HepG2 (cell line): ENCODE results near the gene SLC6A7. TPM values are rescaled to one million over a fixed set of nuclear protein-coding genes. Genes with fewer than 3 reads are reported as not detected.

ENCODE experiments used
- ATAC-seq: fragments of 200-7000 bp; cut with Tn5 transposase; 3 replicates; pipeline ENCODE4 v1.9.1; 2020; ENCODE audit warnings: mild to moderate bottlenecking, moderate library complexity
- BruUV-seq: library from RNA; stranded (reverse); fragments of 400-500 nt; replicated peaks from 2 replicates; lab custom pipeline; 2021; lab: Mats Ljungman, UMichigan
- CTCF ChIA-PET: fragments of 300-600 bp; formaldehyde crosslinking; extraction: SDS; loops from one replicate; lab custom pipeline; 2021; ENCODE audit warnings: low total read pairs, inconsistent platforms, low intra/inter-chr PET ratio; lab: Yijun Ruan, JAX
- POLR2A ChIA-PET: fragments of 350-600 bp; sonication (Branson Sonifier 250); formaldehyde crosslinking; loops from one replicate; lab custom pipeline; 2020; ENCODE audit warnings: antibody characterized with exemption, inconsistent platforms; lab: Yijun Ruan, JAX
- DNase-seq: peaks from one replicate; pipeline ENCODE4 v3.0.0-alpha.2; 2015; ENCODE audit warnings: low spot score
- FAIRE-seq: peaks from 3 replicates; lab custom pipeline; 2011; peaks lifted over from hg19 to GRCh38; lab: Jason Lieb, UNC
- H2AFZ ChIP-seq: one replicate; pipeline ENCODE4 v1.6.1; 2011; ENCODE audit warnings: low read length, inconsistent platforms
- H3K27ac ChIP-seq: fragments of 300-600 bp; 3 replicates; pipeline ENCODE4 v1.8.0; 2011; ENCODE audit warnings: mixed run types, mild to moderate bottlenecking, mixed read lengths, low read length, inconsistent platforms; ENCODE audit not compliant: insufficient read depth; ENCODE audit errors: extremely low read length
- H3K27me3 ChIP-seq, 2 experiments: fragments of 200-600 bp in 1 of 2; 2 replicates in 1 of 2; 3 replicates in 1 of 2; pipeline versions ENCODE4 v1.6.0 to v1.8.0; 2011; ENCODE audit warnings: low read length in 2 of 2, mild to moderate bottlenecking in 2 of 2, moderate library complexity in 2 of 2, inconsistent platforms in 1 of 2; ENCODE audit not compliant: insufficient read depth in 2 of 2, control insufficient read depth in 1 of 2
- H3K36me3 ChIP-seq, 2 experiments: fragments of 200-600 bp in 1 of 2; replicated peaks in 1 of 2; 2 replicates in 1 of 2; 3 replicates in 1 of 2; pipeline versions ENCODE4 v1.5.1 to v1.8.0; 2011; ENCODE audit warnings: low read length in 2 of 2, inconsistent platforms in 1 of 2; ENCODE audit not compliant: insufficient read depth in 2 of 2, control insufficient read depth in 1 of 2
- H3K4me1 ChIP-seq: 2 replicates; pipeline ENCODE4 v1.5.1; 2012; ENCODE audit warnings: low read length, inconsistent platforms; ENCODE audit not compliant: insufficient read depth
- H3K4me2 ChIP-seq: 2 replicates; pipeline ENCODE4 v1.6.0; 2011; ENCODE audit warnings: low read depth, low read length, inconsistent platforms
- H3K4me3 ChIP-seq, 3 experiments: fragments of 200-600 bp in 1 of 3; sonication (generic), shearing (Covaris generic) in 1 of 3; replicated peaks in 1 of 3; 2 replicates each; pipeline ENCODE4 v1.5.1; 2011 to 2016; ENCODE audit warnings: low read length in 3 of 3, inconsistent platforms in 2 of 3, low read depth in 2 of 3, mild to moderate bottlenecking in 2 of 3, control low read depth in 1 of 3, mixed read lengths in 1 of 3; ENCODE audit not compliant: insufficient read depth in 1 of 3
- H3K79me2 ChIP-seq: one replicate; pipeline ENCODE4 v1.6.1; 2011; ENCODE audit warnings: low read length, inconsistent platforms; ENCODE audit not compliant: insufficient read depth
- H3K9ac ChIP-seq: 2 replicates; pipeline ENCODE4 v1.6.0; 2011; ENCODE audit warnings: mild to moderate bottlenecking, low read depth, low read length, inconsistent platforms; ENCODE audit not compliant: insufficient read depth
- H3K9me3 ChIP-seq: 2 replicates; pipeline ENCODE4 v1.5.1; 2012; ENCODE audit warnings: mild to moderate bottlenecking, low read length
- H4K20me1 ChIP-seq: 2 replicates; pipeline ENCODE4 v1.6.0; 2011; ENCODE audit warnings: inconsistent platforms, mild to moderate bottlenecking, low read length, moderate library complexity; ENCODE audit not compliant: insufficient read depth
- ARID2 ChIP-seq: sonication (generic); formaldehyde crosslinking; IDR thresholded peaks from 2 replicates; pipeline ENCODE4 v1.8.1; 2022; ENCODE audit warnings: mild to moderate bottlenecking, missing genetic modification reagents, borderline replicate concordance
- CHCHD3 ChIP-seq: sonication (generic); formaldehyde crosslinking; IDR thresholded peaks from 2 replicates; pipeline ENCODE4 v1.8.0; 2022; ENCODE audit warnings: mild to moderate bottlenecking, missing genetic modification reagents, moderate library complexity
- HES4 ChIP-seq: sonication (generic); formaldehyde crosslinking; IDR thresholded peaks from 2 replicates; pipeline ENCODE4 v1.9.0; 2021; ENCODE audit warnings: mild to moderate bottlenecking, missing genetic modification reagents, borderline replicate concordance
- HNRNPH1 ChIP-seq: fragments of 200-400 bp; formaldehyde crosslinking; optimal IDR thresholded peaks from 2 replicates; pipeline ENCODE3; 2017; ENCODE audit warnings: mild to moderate bottlenecking, low read depth, low read length
- LBX2 ChIP-seq: sonication (generic); formaldehyde crosslinking; IDR thresholded peaks from 2 replicates; pipeline ENCODE4 v1.5.0; 2020; ENCODE audit warnings: missing genetic modification reagents, mild to moderate bottlenecking, borderline replicate concordance
- MEIS1 ChIP-seq: sonication (generic); formaldehyde crosslinking; IDR thresholded peaks from 2 replicates; pipeline ENCODE4 v1.9.0; 2021; ENCODE audit warnings: mild to moderate bottlenecking, missing genetic modification reagents, moderate library complexity, borderline replicate concordance
- PATZ1 ChIP-seq: sonication (generic); formaldehyde crosslinking; IDR thresholded peaks from 2 replicates; pipeline ENCODE4 v1.4.0; 2020; ENCODE audit warnings: missing genetic modification reagents
- SIX1 ChIP-seq: sonication (generic); formaldehyde crosslinking; IDR thresholded peaks from 2 replicates; pipeline ENCODE4 v1.4.0; 2020; ENCODE audit warnings: missing genetic modification reagents, borderline replicate concordance
- SP140L ChIP-seq: sonication (generic); formaldehyde crosslinking; IDR thresholded peaks from 2 replicates; pipeline ENCODE4 v1.4.0; 2020; ENCODE audit warnings: missing genetic modification reagents, borderline replicate concordance
- SPEN ChIP-seq: sonication (generic); formaldehyde crosslinking; IDR thresholded peaks from 2 replicates; pipeline ENCODE4 v1.5.1; 2020; ENCODE audit warnings: low read depth, mild to moderate bottlenecking, missing genetic modification reagents
- SRF ChIP-seq: IDR thresholded peaks from 2 replicates; pipeline ENCODE4 v1.6.1; 2011; ENCODE audit warnings: mild to moderate bottlenecking, low read depth, low read length, moderate library complexity
- ZNF512 ChIP-seq: sonication (generic); formaldehyde crosslinking; IDR thresholded peaks from 2 replicates; pipeline ENCODE4 v1.4.0; 2020; ENCODE audit warnings: mild to moderate bottlenecking, missing genetic modification reagents
- ZNF761 ChIP-seq: sonication (generic); formaldehyde crosslinking; conservative IDR thresholded peaks from 2 replicates; pipeline ENCODE4 v1.4.0; 2020; ENCODE audit warnings: mild to moderate bottlenecking, missing genetic modification reagents
- WGBS: methylation state at CpG from one replicate; pipeline ENCODE4 v1.1.6; 2017; ENCODE audit warnings: low lambda C conversion rate; 5-methylcytosine and 5-hydroxymethylcytosine counted together
- in situ Hi-C: cut with HindIII; loops from 2 replicates; pipeline ENCODE4 v1.10.0; 2017; ENCODE audit warnings: low pct_unique_long_range_greater_than_20kb; ENCODE audit not compliant: extremely low pct_ligation_motif_present
- intact Hi-C: fragments of 100-400 bp; cut with micrococcal nuclease; formaldehyde crosslinking; loops from one replicate; pipeline ENCODE4 v1.10.0; 2022; ENCODE audit not compliant: unreplicated experiment
- polyA plus RNA-seq, 8 experiments: library from polyadenylated mRNA; depleted of rRNA in 3 of 8; stranded (reverse) in 7 of 8; unstranded in 1 of 8; fragments of >200 nt; fragmentation: Illumina TruSeq in 4 of 8; extraction: Trizol in 4 of 8; gene quantifications; 2 replicates each; pipeline versions ENCODE4 v1.2.1 to v1.2.3, GENCODE V29; 2011 to 2016; ENCODE audit warnings: low read depth in 4 of 8, missing spikeins in 1 of 8, mixed read lengths in 1 of 8; ENCODE audit not compliant: insufficient read depth in 1 of 8
- total RNA-seq, 5 experiments: library from RNA; depleted of rRNA; stranded (reverse); fragments of >200 nt; fragmentation: Illumina TruSeq; extraction: Trizol; gene quantifications; 2 replicates each; pipeline ENCODE4 v1.2.3, GENCODE V29; 2016; ENCODE audit warnings: low read depth in 1 of 5

The SLC6A7 gene
- total and polyA plus RNA-seq, 2 of the 13 experiments (the other 11 are each of a cell fraction or from before 2014, with no cell fraction given) = not detected

GRCh38 chr5:150144879-150145278 is 45.0 kb upstream of the SLC6A7 start:
- H3K9ac ChIP-seq = no peak overlapping the region
- H2AFZ ChIP-seq = no peak overlapping the region
- H3K36me3 ChIP-seq = no peaks in the 10 kb centered on the region
- no peak overlapping the region for H3K27ac ChIP-seq
- H3K27me3 ChIP-seq = no peaks in the 10 kb centered on the region
- peaks cover 79% of the 10 kb centered on the region for H3K4me1 ChIP-seq
- FAIRE-seq = no peak
- no peak overlapping the region for H3K4me3 ChIP-seq
- no peak for DNase-seq
- intact Hi-C loops = loop anchor here (10.0 kb wide), 1 partner anchor 280 kb away; no protein-coding TSS in a partner anchor
- 63% methylated on average over 4 of the region's 4 CpGs for WGBS
- ChIA-PET CTCF (no interaction called here), POLR2A (interaction anchor here (1.2 kb wide), 1 partner anchor 8 kb away, joined by 3 read pairs; no protein-coding TSS in a partner anchor)
- TF ChIP-seq ZNF761 (no peak), SRF (no peak), SIX1 (CRISPR knock-in tag) (no peak), ARID2 (no peak), ZNF512 (no peak), HNRNPH1 (no peak), HES4 (CRISPR knock-in tag) (no peak), MEIS1 (no peak), SP140L (no peak), SPEN (CRISPR knock-in tag) (no peak), PATZ1 (CRISPR knock-in tag) (no peak), LBX2 (CRISPR knock-in tag) (no peak), CHCHD3 (CRISPR knock-in tag) (no peak)
- no peak for ATAC-seq
- in situ Hi-C loops = no loop called here
- no peaks in the 10 kb centered on the region for H3K9me3 ChIP-seq
- no peak overlapping the region for H3K4me2 ChIP-seq
- no peaks in the 10 kb centered on the region for H3K79me2 ChIP-seq
- H4K20me1 ChIP-seq = no peaks in the 10 kb centered on the region
- no TSS peak for BruUV-seq
